ENCODE measurements around the gene ABCA1.

ABCA1 gene

GRCh38 chr9:104747565-104748358 is 180.2 kb downstream of the ABCA1 start, which contains the start of gene NIPSNAP3A:
TSS of gene NIPSNAP3A (plus strand) at chr9:104747683. CDS start at chr9:104747793, 110 bp downstream.
- peak; percentile 90 to 94 (median 90) for DNase-seq

DNA sequence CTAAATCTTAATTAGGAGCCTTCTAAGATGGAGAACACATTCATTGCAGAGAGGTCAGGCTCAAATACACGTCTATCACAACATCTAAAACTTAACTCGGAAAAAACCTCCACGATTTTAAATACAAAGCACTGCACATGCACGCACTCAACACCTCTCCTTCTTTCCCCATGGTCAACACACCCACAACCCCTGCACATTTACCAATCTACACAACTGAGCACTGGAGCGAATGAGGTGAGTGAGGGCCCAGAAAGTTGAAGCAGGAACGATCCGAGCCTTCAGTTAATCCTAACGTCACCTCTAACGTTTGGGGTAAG is 180.8 kb downstream of the ABCA1 start:
- DNase-seq, result no peak

DNA sequence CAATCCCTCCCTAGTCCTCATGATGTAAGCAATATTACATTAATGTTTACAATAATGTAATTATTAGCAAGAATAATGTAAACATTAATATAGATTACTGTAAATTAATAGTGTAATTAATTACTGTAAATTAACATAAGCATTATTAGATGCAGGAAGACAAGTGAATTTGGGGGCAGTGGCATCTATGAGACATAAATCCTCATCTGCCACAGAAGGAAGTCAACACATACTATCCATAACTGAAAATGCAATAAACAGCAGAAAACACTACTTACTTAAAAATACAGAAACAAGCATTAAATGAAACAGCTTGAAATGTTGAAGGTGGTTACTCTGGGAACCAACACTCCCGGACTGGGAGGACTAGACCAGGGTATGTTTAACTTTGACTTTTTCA is 181.2 kb downstream of the ABCA1 start:
- no peak for DNase-seq

DNA sequence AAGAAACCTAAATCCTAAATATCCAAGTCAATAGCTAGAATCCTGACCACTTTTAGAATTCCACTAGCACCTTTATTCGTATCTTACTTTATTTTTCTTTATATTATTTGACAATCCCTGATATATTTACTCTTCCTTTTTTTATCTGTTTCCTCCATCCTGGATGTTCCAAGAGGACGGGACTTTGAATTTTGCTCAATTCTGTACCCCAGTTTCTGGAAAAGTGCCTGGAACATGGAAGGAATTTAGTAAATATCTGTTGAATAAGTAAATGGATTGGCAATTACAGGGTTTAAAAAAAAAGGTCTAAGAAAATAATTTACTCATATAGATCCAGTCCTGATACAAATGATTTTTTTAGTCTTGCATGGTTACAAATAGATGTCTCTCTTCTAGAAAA is 181.7 kb downstream of the ABCA1 start:
- no peak for DNase-seq

GRCh38 chr9:104745852-104746251 is 182.1 kb downstream of the ABCA1 start:
- no peak for DNase-seq

GRCh38 chr9:104743376-104743985 is 184.5 kb downstream of the ABCA1 start:
- peak; percentile 61 to 81 (median 81) for DNase-seq

DNA sequence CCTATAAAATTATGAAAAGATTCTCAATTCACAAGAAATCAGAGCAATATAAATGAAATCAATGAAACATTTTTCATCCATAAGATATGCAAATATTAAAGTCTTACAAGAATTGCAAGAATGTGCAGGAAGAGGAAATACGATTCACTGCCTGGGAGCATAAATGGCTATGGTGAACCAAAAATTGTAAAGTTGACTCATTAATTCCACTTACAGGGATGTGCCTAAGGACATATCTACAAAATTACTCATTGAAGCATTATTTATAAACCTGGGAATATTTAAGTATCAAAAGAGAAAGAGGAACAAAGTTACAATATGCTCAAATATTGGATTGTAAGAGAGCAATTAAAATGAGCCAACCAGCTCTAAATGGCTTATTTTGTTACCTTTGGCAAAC is 187.3 kb downstream of the ABCA1 start:
- DNase-seq, result peak in 2 of 3 donors; percentile 27 to 53

DNA sequence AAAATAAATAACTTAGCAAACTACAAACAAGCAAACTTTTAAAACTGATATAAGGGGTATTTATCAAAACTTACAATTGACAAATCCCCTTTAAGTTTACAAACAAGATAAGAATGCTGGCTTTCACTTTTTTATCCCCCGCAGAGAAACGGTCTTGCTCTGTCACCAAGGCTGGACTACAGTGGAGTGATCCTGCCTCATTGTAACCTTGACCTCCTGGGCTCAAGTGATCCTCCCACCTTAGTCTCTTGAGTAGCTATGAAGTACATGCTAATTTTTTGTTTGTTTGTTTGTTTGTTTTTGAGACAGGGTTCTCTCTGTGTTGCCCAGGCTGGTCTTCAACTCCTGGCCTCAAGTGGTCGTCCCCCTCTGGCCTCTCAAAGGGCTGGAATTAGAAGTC is 189.5 kb downstream of the ABCA1 start:
- DNase-seq, result no peak
